ENCODE measurements around the gene SRSF7.

- TF ChIP-seq FOXJ3 (CRISPR knock-in tag; IDR thresholded peaks at IDR 0.05; ENCODE audit: borderline replicate concordance) (no peak), ESRRA (CRISPR knock-in tag; IDR thresholded peaks at IDR 0.05; ENCODE audit: borderline replicate concordance) (no peak), CTCF (IDR thresholded peaks at IDR 0.05) (no peak), NR2C2 (CRISPR knock-in tag; IDR thresholded peaks at IDR 0.05) (no peak), USF1 (CRISPR knock-in tag; IDR thresholded peaks at IDR 0.05) (no peak), ZNF121 (CRISPR knock-in tag; IDR thresholded peaks at IDR 0.05) (no peak), PREB (CRISPR knock-in tag; IDR thresholded peaks at IDR 0.05; ENCODE audit: borderline replicate concordance) (no peak), ATF1 (CRISPR knock-in tag; IDR thresholded peaks at IDR 0.05) (no peak), TCF7 (CRISPR knock-in tag; IDR thresholded peaks at IDR 0.05; ENCODE audit: low read depth) (no peak), STAT6 (CRISPR knock-in tag; conservative IDR thresholded peaks at IDR 0.05; ENCODE audit: low read depth) (no peak)
Observed at GRCh38 chr2:38734299-38735058, 16.7 kb downstream of the SRSF7 start.

All from WTC11 (cell line).